ENCODE measurements around the gene HSPA1L.
"Not testable (repeated sequence)": the region's sequence is repeated elsewhere in the genome, so short reads cannot be mapped to it uniquely, and the experiment has no call there.

DNA sequence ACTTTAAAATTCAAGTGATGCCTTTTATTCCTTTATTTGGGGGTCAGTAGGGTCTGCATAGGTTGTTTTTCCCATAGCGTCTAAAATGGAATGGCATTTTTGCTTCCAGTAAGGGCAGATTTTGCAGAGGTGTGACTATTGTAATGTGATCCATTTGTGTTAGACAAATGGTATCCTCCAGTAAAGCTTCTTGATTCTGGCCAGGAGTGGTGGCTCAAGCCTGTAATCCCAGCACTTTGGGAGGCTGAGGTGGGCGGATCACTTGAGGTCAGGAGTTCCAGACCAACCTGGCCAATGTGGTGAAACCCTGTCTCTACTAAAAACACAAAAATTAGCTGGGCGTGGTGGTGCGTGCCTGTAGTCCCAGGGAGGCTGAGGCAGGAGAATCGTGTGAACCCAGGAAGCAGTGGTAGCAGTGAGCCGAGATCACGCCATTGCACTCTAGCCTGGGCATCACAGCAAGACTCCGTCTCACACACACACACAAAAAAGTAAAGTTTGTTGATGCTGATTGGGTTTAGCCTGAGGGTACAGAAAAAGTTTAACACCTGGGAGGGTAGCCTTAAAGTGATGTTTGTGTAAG is 2.9 kb upstream of the HSPA1L start:
- TF ChIP-seq, protein P1, sequence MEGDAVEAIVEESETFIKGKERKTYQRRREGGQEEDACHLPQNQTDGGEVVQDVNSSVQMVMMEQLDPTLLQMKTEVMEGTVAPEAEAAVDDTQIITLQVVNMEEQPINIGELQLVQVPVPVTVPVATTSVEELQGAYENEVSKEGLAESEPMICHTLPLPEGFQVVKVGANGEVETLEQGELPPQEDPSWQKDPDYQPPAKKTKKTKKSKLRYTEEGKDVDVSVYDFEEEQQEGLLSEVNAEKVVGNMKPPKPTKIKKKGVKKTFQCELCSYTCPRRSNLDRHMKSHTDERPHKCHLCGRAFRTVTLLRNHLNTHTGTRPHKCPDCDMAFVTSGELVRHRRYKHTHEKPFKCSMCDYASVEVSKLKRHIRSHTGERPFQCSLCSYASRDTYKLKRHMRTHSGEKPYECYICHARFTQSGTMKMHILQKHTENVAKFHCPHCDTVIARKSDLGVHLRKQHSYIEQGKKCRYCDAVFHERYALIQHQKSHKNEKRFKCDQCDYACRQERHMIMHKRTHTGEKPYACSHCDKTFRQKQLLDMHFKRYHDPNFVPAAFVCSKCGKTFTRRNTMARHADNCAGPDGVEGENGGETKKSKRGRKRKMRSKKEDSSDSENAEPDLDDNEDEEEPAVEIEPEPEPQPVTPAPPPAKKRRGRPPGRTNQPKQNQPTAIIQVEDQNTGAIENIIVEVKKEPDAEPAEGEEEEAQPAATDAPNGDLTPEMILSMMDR (optimal IDR thresholded peaks at IDR 0.05 in 1 of 3, IDR thresholded peaks at IDR 0.05 in 1 of 3, conservative IDR thresholded peaks at IDR 0.05 in 1 of 3; ENCODE audit: extremely low read depth in 1 of 3, insufficient read depth in 2 of 3, low read length in 3 of 3) = not testable (repeated sequence)
- not testable (repeated sequence) for TF ChIP-seq EZH2 (IDR thresholded peaks at IDR 0.05; ENCODE audit: low read length)
